ENCODE data around the gene ZNF398.

Gene ZNF398

GRCh38 chr7:149198161-149198816, 51.0 kb downstream of the ZNF398 start:
- Mint-ChIP-seq H3K27ac (peak overlapping the region; percentile 58), H3K9me3 (no peaks in the 10 kb centered on the region), H3K36me3 (ENCODE audit: low read depth) (peaks cover 50% of the 10 kb centered on the region), H3K4me1 (ENCODE audit: low read depth) (peaks cover 52% of the 10 kb centered on the region), H3K27me3 (no peaks in the 10 kb centered on the region), H3K4me3 (peak overlapping the region; percentile 95)

- Mint-ChIP-seq H3K4me3 (no peak overlapping the region), H3K27ac (peak overlapping the region; percentile 66), H3K4me1 (ENCODE audit: low read depth) (peaks cover 57% of the 10 kb centered on the region), H3K9me3 (no peaks in the 10 kb centered on the region), H3K27me3 (no peaks in the 10 kb centered on the region), H3K36me3 (ENCODE audit: low read depth) (peaks cover 61% of the 10 kb centered on the region)
Observed at GRCh38 chr7:149199234-149199995, 52.2 kb downstream of the ZNF398 start.

- Mint-ChIP-seq H3K27me3 (no peaks in the 10 kb centered on the region), H3K27ac (peak overlapping the region; percentile 72), H3K9me3 (no peaks in the 10 kb centered on the region), H3K4me1 (ENCODE audit: low read depth) (peaks cover 38% of the 10 kb centered on the region), H3K4me3 (no peak overlapping the region), H3K36me3 (ENCODE audit: low read depth) (peaks cover 82% of the 10 kb centered on the region)
Observed at GRCh38 chr7:149202831-149203231, 55.6 kb downstream of the ZNF398 start.

GRCh38 chr7:149205690-149206381, 58.6 kb downstream of the ZNF398 start:
- peaks cover 35% of the 10 kb centered on the region for H3K4me1 Mint-ChIP-seq (ENCODE audit: low read depth)
- no peak overlapping the region for H3K4me3 Mint-ChIP-seq
- H3K27me3 Mint-ChIP-seq = no peaks in the 10 kb centered on the region
- H3K36me3 Mint-ChIP-seq (ENCODE audit: low read depth) = peaks cover 82% of the 10 kb centered on the region
- no peaks in the 10 kb centered on the region for H3K9me3 Mint-ChIP-seq
- no peak overlapping the region for H3K27ac Mint-ChIP-seq

GRCh38 chr7:149207324-149208035, 60.2 kb downstream of the ZNF398 start:
- Mint-ChIP-seq H3K9me3 (no peaks in the 10 kb centered on the region), H3K4me1 (ENCODE audit: low read depth) (peaks cover 30% of the 10 kb centered on the region), H3K4me3 (no peak overlapping the region), H3K36me3 (ENCODE audit: low read depth) (peaks cover 85% of the 10 kb centered on the region), H3K27ac (peak overlapping the region; percentile 36), H3K27me3 (no peaks in the 10 kb centered on the region)

- Mint-ChIP-seq H3K36me3 (ENCODE audit: low read depth) (peaks cover 79% of the 10 kb centered on the region), H3K27me3 (no peaks in the 10 kb centered on the region), H3K4me1 (ENCODE audit: low read depth) (peaks cover 17% of the 10 kb centered on the region), H3K9me3 (no peaks in the 10 kb centered on the region), H3K4me3 (peak overlapping the region; percentile 45), H3K27ac (peak overlapping the region; percentile 81)
Observed at GRCh38 chr7:149209518-149210269, 62.4 kb downstream of the ZNF398 start.

- no peaks in the 10 kb centered on the region for H3K27me3 Mint-ChIP-seq
- H3K27ac Mint-ChIP-seq = peak overlapping the region; percentile 81
- H3K36me3 Mint-ChIP-seq (ENCODE audit: low read depth) = peaks cover 81% of the 10 kb centered on the region
- H3K4me1 Mint-ChIP-seq (ENCODE audit: low read depth) = peaks cover 17% of the 10 kb centered on the region
- H3K4me3 Mint-ChIP-seq = no peak overlapping the region
- H3K9me3 Mint-ChIP-seq = no peaks in the 10 kb centered on the region
Observed at GRCh38 chr7:149210551-149210950, 63.3 kb downstream of the ZNF398 start.

- Mint-ChIP-seq H3K4me3 (no peak overlapping the region), H3K27ac (no peak overlapping the region), H3K4me1 (ENCODE audit: low read depth) (peaks cover 11% of the 10 kb centered on the region), H3K9me3 (no peaks in the 10 kb centered on the region), H3K36me3 (ENCODE audit: low read depth) (peaks cover 83% of the 10 kb centered on the region), H3K27me3 (no peaks in the 10 kb centered on the region)
Observed at GRCh38 chr7:149214020-149214720, 66.9 kb downstream of the ZNF398 start.

- H3K4me1 Mint-ChIP-seq (ENCODE audit: low read depth) = no peaks in the 10 kb centered on the region
- H3K27me3 Mint-ChIP-seq = no peaks in the 10 kb centered on the region
- H3K36me3 Mint-ChIP-seq (ENCODE audit: low read depth) = peaks cover 74% of the 10 kb centered on the region
- no peaks in the 10 kb centered on the region for H3K9me3 Mint-ChIP-seq
- no peak overlapping the region for H3K4me3 Mint-ChIP-seq
- H3K27ac Mint-ChIP-seq = no peak overlapping the region
Observed at GRCh38 chr7:149216402-149216801, 69.1 kb downstream of the ZNF398 start.

GRCh38 chr7:149217570-149217969, 70.3 kb downstream of the ZNF398 start:
- H3K36me3 Mint-ChIP-seq (ENCODE audit: low read depth) = peaks cover 74% of the 10 kb centered on the region
- H3K4me1 Mint-ChIP-seq (ENCODE audit: low read depth) = no peaks in the 10 kb centered on the region
- peak overlapping the region; percentile 43 for H3K27ac Mint-ChIP-seq
- no peaks in the 10 kb centered on the region for H3K27me3 Mint-ChIP-seq
- H3K4me3 Mint-ChIP-seq = no peak overlapping the region
- H3K9me3 Mint-ChIP-seq = no peaks in the 10 kb centered on the region

- no peaks in the 10 kb centered on the region for H3K27me3 Mint-ChIP-seq
- peaks cover 69% of the 10 kb centered on the region for H3K36me3 Mint-ChIP-seq (ENCODE audit: low read depth)
- H3K9me3 Mint-ChIP-seq = no peaks in the 10 kb centered on the region
- H3K4me1 Mint-ChIP-seq (ENCODE audit: low read depth) = no peaks in the 10 kb centered on the region
- H3K27ac Mint-ChIP-seq = peak overlapping the region; percentile 1
- no peak overlapping the region for H3K4me3 Mint-ChIP-seq
Observed at GRCh38 chr7:149218469-149219420, 71.5 kb downstream of the ZNF398 start.

GRCh38 chr7:149220534-149220933, 73.3 kb downstream of the ZNF398 start:
- no peak overlapping the region for H3K4me3 Mint-ChIP-seq
- no peak overlapping the region for H3K27ac Mint-ChIP-seq
- H3K9me3 Mint-ChIP-seq = no peaks in the 10 kb centered on the region
- H3K27me3 Mint-ChIP-seq = no peaks in the 10 kb centered on the region
- peaks cover 67% of the 10 kb centered on the region for H3K36me3 Mint-ChIP-seq (ENCODE audit: low read depth)
- H3K4me1 Mint-ChIP-seq (ENCODE audit: low read depth) = no peaks in the 10 kb centered on the region

- H3K36me3 Mint-ChIP-seq (ENCODE audit: low read depth) = peaks cover 52% of the 10 kb centered on the region
- no peak overlapping the region for H3K4me3 Mint-ChIP-seq
- no peaks in the 10 kb centered on the region for H3K27me3 Mint-ChIP-seq
- H3K9me3 Mint-ChIP-seq = no peaks in the 10 kb centered on the region
- H3K4me1 Mint-ChIP-seq (ENCODE audit: low read depth) = no peaks in the 10 kb centered on the region
- no peak overlapping the region for H3K27ac Mint-ChIP-seq
Observed at GRCh38 chr7:149223176-149223575, 75.9 kb downstream of the ZNF398 start.

All from stimulated activated naive CD8-positive, alpha-beta T cell treated with anti-CD3 and anti-CD28 coated beads, Interleukin-15, Interleukin-2, amounts not matched to agents 100 ng/mL and 50 ng/mL, for 24 hours (primary cell).